Cardiac muscle cell (in vitro differentiated cells and primary cell): ENCODE data around the gene SLIT3. TPM values are rescaled to one million over a fixed set of nuclear protein-coding genes. Genes with fewer than 3 reads are reported as not detected.

Experiments
- DNase-seq, 2 donors: peaks; one replicate each; pipeline versions ENCODE4 v3.0.0 to v3.0.0-alpha.2; 2010 to 2017; ENCODE audit warnings: low read depth in 1 of 2, low spot score in 1 of 2
- H3K27ac ChIP-seq: fragments of 200-600 bp; sonication (generic); 2 replicates; pipeline ENCODE4 v1.5.1; 2016
- H3K27me3 ChIP-seq: fragments of 200-600 bp; sonication (generic); 2 replicates; pipeline ENCODE4 v1.6.0; 2016; ENCODE audit warnings: control low read depth
- H3K36me3 ChIP-seq: fragments of 200-600 bp; sonication (generic); 2 replicates; pipeline ENCODE4 v1.5.1; 2016; ENCODE audit warnings: control low read depth
- H3K4me1 ChIP-seq: fragments of 200-600 bp; sonication (generic); 2 replicates; pipeline ENCODE4 v1.8.1; 2017; ENCODE audit warnings: low read depth, mild to moderate bottlenecking, mixed run types
- H3K4me3 ChIP-seq: fragments of 200-600 bp; sonication (generic); 2 replicates; pipeline ENCODE4 v1.5.1; 2016; ENCODE audit warnings: mild to moderate bottlenecking
- H3K9me3 ChIP-seq: fragments of 200-600 bp; sonication (generic); 2 replicates; pipeline ENCODE4 v1.5.1; 2017; ENCODE audit warnings: low read depth, mild to moderate bottlenecking, control low read depth
- polyA plus RNA-seq: library from polyadenylated mRNA; unstranded; fragments of >200 nt; fragmentation: Nextera tagmentation; extraction: Ambion mirVana; gene quantifications from 2 replicates; pipeline ENCODE4 v1.2.1, GENCODE V29; 2016
- total RNA-seq: library from RNA; depleted of rRNA; stranded (reverse); fragments of >200 nt; gene quantifications from 2 replicates; pipeline ENCODE4 v1.2.3, GENCODE V29; 2016
- TF ChIP-seq, protein P1 (sequence below): IDR thresholded peaks from 2 replicates; pipeline ENCODE4 v1.5.1; 2012; ENCODE audit warnings: low read depth, mild to moderate bottlenecking, low read length

Gene SLIT3
- total and polyA plus RNA-seq, 2 experiments from 2014 or later: 50.7 to 111 TPM

DNA sequence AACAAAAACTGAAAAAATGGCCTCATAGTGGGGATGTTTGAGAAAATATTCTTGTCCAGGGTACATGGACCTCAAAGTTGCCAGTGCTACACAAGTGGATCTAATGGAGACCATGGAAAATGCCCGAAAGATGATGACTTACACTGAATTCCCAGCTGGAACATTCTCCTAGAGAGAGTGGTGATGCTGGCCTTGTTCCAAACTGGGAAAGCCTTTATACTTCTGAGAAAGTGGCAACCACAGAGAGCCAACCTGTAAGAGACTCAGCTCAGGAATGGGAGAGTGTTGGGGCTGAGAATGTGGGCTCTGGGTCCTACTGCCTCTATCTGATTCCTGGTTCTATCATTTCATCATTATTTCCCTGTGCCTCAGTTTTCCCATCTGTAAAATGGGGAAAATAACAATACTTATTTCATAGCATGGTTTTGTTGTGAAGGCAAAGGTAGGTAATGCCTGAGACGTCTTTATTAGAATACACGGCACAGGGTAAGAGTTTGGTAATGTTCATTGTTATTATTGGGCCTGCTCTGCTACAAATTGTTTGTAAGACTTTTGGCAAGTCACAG lies 492.8 kb downstream of the SLIT3 start:
- DNase-seq: no peak
- no peak overlapping the region for H3K27ac ChIP-seq
- TF ChIP-seq, protein P1, sequence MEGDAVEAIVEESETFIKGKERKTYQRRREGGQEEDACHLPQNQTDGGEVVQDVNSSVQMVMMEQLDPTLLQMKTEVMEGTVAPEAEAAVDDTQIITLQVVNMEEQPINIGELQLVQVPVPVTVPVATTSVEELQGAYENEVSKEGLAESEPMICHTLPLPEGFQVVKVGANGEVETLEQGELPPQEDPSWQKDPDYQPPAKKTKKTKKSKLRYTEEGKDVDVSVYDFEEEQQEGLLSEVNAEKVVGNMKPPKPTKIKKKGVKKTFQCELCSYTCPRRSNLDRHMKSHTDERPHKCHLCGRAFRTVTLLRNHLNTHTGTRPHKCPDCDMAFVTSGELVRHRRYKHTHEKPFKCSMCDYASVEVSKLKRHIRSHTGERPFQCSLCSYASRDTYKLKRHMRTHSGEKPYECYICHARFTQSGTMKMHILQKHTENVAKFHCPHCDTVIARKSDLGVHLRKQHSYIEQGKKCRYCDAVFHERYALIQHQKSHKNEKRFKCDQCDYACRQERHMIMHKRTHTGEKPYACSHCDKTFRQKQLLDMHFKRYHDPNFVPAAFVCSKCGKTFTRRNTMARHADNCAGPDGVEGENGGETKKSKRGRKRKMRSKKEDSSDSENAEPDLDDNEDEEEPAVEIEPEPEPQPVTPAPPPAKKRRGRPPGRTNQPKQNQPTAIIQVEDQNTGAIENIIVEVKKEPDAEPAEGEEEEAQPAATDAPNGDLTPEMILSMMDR: no peak
- H3K4me3 ChIP-seq: no peak overlapping the region
- H3K27me3 ChIP-seq: no peaks in the 10 kb centered on the region
- H3K9me3 ChIP-seq: no peaks in the 10 kb centered on the region
- H3K36me3 ChIP-seq: peaks cover 3% of the 10 kb centered on the region
- peaks cover 9% of the 10 kb centered on the region for H3K4me1 ChIP-seq

GRCh38 chr5:168807287-168807686 lies 493.7 kb downstream of the SLIT3 start:
- H3K9me3 ChIP-seq: no peaks in the 10 kb centered on the region
- TF ChIP-seq, protein P1: no peak
- H3K4me1 ChIP-seq: peaks cover under 1% of the 10 kb centered on the region
- no peak for DNase-seq
- H3K27ac ChIP-seq: no peak overlapping the region
- H3K36me3 ChIP-seq: peaks cover 3% of the 10 kb centered on the region
- H3K27me3 ChIP-seq: no peaks in the 10 kb centered on the region
- no peak overlapping the region for H3K4me3 ChIP-seq

DNA sequence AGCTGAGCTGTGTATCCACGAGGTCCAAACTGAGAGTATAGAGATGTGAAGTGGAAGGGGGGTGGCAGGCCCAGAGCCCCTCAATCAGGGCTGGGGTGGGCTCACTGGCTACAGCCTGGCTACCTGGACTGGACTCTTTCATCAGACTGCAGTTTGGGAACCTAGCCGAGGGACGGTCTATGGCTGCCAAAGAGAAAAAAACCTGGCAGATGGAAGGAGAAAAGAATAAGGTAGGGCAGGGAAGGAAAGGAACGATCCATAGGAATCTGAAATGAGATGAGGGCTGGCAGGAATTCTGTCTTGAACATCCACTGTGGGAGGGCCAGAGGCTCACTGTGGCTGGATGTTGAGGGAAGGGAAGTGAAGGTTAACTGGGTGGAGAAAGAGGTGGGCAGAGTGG lies 497.4 kb downstream of the SLIT3 start:
- H3K27ac ChIP-seq: no peak overlapping the region
- peaks cover 3% of the 10 kb centered on the region for H3K36me3 ChIP-seq
- TF ChIP-seq, protein P1: no peak
- peaks cover 4% of the 10 kb centered on the region for H3K4me1 ChIP-seq
- no peak for DNase-seq
- H3K27me3 ChIP-seq: no peaks in the 10 kb centered on the region
- H3K9me3 ChIP-seq: no peaks in the 10 kb centered on the region
- H3K4me3 ChIP-seq: no peak overlapping the region

- H3K4me3 ChIP-seq: no peak overlapping the region
- DNase-seq: no peak
- H3K27ac ChIP-seq: no peak overlapping the region
- no peaks in the 10 kb centered on the region for H3K9me3 ChIP-seq
- TF ChIP-seq, protein P1: no peak
- no peaks in the 10 kb centered on the region for H3K27me3 ChIP-seq
- H3K4me1 ChIP-seq: peaks cover 4% of the 10 kb centered on the region
- H3K36me3 ChIP-seq: no peaks in the 10 kb centered on the region
Measured at GRCh38 chr5:168802337-168802736, 498.6 kb downstream of the SLIT3 start.

- no peak for DNase-seq
- H3K36me3 ChIP-seq: no peaks in the 10 kb centered on the region
- H3K27me3 ChIP-seq: no peaks in the 10 kb centered on the region
- no peaks in the 10 kb centered on the region for H3K9me3 ChIP-seq
- H3K4me3 ChIP-seq: no peak overlapping the region
- H3K4me1 ChIP-seq: peaks cover 4% of the 10 kb centered on the region
- TF ChIP-seq, protein P1: no peak
- H3K27ac ChIP-seq: no peak overlapping the region
Measured at GRCh38 chr5:168801567-168801966, 499.4 kb downstream of the SLIT3 start.
